ENCODE measurements around the gene MS4A8. TPM values are rescaled to one million over a fixed set of nuclear protein-coding genes. Genes with fewer than 3 reads are reported as not detected.

The MS4A8 gene
- total and polyA plus RNA-seq, 2 of the 13 experiments (the other 11 are each of a cell fraction or from before 2014, with no cell fraction given), result not detected

- Histone ChIP-seq H3K4me1 (ENCODE audit: insufficient read depth, low read length) (no peaks in the 10 kb centered on the region), H3K9ac (ENCODE audit: insufficient read depth, low read depth, low read length) (no peak overlapping the region), H3K36me3 (replicated peaks in 1 of 2; ENCODE audit: control insufficient read depth in 1 of 2, insufficient read depth in 2 of 2, low read length in 2 of 2) (no peaks in the 10 kb centered on the region), H4K20me1 (ENCODE audit: insufficient read depth, low read length) (no peaks in the 10 kb centered on the region), H2AFZ (ENCODE audit: low read length) (no peak overlapping the region), H3K4me3 (replicated peaks in 1 of 3; ENCODE audit: insufficient read depth in 1 of 3, low read depth in 2 of 3, low read length in 3 of 3) (no peak overlapping the region), H3K4me2 (ENCODE audit: low read depth, low read length) (no peak overlapping the region), H3K27ac (ENCODE audit: extremely low read length, insufficient read depth, low read length) (no peak overlapping the region), H3K27me3 (ENCODE audit: control insufficient read depth in 1 of 2, insufficient read depth in 2 of 2, low read length in 2 of 2) (0 out of 5 replicates have a peak, but pooled peaks cover 0 to 4% of the 10 kb centered on the region in 2 experiments), H3K9me3 (ENCODE audit: low read length) (no peaks in the 10 kb centered on the region), H3K79me2 (ENCODE audit: insufficient read depth, low read length) (no peaks in the 10 kb centered on the region)
- in situ Hi-C loops (cut with HindIII; ENCODE audit: extremely low pct_ligation_motif_present, low pct_unique_long_range_greater_than_20kb) (no loop called here), intact Hi-C loops (cut with micrococcal nuclease; ENCODE audit: unreplicated experiment) (no loop called here)
- BruUV-seq (replicated peaks), result no TSS peak
- no peak for DNase-seq (ENCODE audit: low spot score)
- TF ChIP-seq, protein P1, sequence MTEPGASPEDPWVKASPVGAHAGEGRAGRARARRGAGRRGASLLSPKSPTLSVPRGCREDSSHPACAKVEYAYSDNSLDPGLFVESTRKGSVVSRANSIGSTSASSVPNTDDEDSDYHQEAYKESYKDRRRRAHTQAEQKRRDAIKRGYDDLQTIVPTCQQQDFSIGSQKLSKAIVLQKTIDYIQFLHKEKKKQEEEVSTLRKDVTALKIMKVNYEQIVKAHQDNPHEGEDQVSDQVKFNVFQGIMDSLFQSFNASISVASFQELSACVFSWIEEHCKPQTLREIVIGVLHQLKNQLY (CRISPR knock-in tag; IDR thresholded peaks at IDR 0.05), result no peak
- TF ChIP-seq TAF15 (IDR thresholded peaks at IDR 0.05; ENCODE audit: low read depth, low read length, poor library complexity, severe bottlenecking) (no peak), LBX2 (CRISPR knock-in tag; IDR thresholded peaks at IDR 0.05; ENCODE audit: borderline replicate concordance) (no peak), ZNF709 (CRISPR knock-in tag; IDR thresholded peaks at IDR 0.05) (no peak), ZNF761 (CRISPR knock-in tag; conservative IDR thresholded peaks at IDR 0.05) (no peak), SP2 (CRISPR knock-in tag; IDR thresholded peaks at IDR 0.05) (no peak), ZSCAN9 (CRISPR knock-in tag; IDR thresholded peaks at IDR 0.05; ENCODE audit: borderline replicate concordance) (no peak)
- TF ChIP-seq, protein P2, sequence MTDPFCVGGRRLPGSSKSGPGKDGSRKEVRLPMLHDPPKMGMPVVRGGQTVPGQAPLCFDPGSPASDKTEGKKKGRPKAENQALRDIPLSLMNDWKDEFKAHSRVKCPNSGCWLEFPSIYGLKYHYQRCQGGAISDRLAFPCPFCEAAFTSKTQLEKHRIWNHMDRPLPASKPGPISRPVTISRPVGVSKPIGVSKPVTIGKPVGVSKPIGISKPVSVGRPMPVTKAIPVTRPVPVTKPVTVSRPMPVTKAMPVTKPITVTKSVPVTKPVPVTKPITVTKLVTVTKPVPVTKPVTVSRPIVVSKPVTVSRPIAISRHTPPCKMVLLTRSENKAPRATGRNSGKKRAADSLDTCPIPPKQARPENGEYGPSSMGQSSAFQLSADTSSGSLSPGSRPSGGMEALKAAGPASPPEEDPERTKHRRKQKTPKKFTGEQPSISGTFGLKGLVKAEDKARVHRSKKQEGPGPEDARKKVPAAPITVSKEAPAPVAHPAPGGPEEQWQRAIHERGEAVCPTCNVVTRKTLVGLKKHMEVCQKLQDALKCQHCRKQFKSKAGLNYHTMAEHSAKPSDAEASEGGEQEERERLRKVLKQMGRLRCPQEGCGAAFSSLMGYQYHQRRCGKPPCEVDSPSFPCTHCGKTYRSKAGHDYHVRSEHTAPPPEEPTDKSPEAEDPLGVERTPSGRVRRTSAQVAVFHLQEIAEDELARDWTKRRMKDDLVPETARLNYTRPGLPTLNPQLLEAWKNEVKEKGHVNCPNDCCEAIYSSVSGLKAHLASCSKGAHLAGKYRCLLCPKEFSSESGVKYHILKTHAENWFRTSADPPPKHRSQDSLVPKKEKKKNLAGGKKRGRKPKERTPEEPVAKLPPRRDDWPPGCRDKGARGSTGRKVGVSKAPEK (CRISPR knock-in tag; IDR thresholded peaks at IDR 0.05; ENCODE audit: borderline replicate concordance), result no peak
- TF ChIP-seq, protein P3, sequence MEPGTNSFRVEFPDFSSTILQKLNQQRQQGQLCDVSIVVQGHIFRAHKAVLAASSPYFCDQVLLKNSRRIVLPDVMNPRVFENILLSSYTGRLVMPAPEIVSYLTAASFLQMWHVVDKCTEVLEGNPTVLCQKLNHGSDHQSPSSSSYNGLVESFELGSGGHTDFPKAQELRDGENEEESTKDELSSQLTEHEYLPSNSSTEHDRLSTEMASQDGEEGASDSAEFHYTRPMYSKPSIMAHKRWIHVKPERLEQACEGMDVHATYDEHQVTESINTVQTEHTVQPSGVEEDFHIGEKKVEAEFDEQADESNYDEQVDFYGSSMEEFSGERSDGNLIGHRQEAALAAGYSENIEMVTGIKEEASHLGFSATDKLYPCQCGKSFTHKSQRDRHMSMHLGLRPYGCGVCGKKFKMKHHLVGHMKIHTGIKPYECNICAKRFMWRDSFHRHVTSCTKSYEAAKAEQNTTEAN (CRISPR knock-in tag; conservative IDR thresholded peaks at IDR 0.05), result no peak
- ChIA-PET CTCF (ENCODE audit: low intra/inter-chr PET ratio, low total read pairs) (no interaction called here), POLR2A (no interaction called here)
- FAIRE-seq, result no peak
- ATAC-seq, result no peak
- 56% methylated on average over 11 of the region's 12 CpGs for WGBS (ENCODE audit: low lambda C conversion rate)
Observed at GRCh38 chr11:60703374-60703773, 4.0 kb downstream of the MS4A8 start.
